Right renal cortex interstitium (tissue), 3 donors: ENCODE data around the gene MUC12. TPM values are rescaled to one million over a fixed set of nuclear protein-coding genes. Genes with fewer than 3 reads are reported as not detected.
"Not testable (repeated sequence)": the region's sequence is repeated elsewhere in the genome, so short reads cannot be mapped to it uniquely, and the experiment has no call there.

Source experiments
- DNase-seq, 3 donors: peaks; one replicate each; pipeline ENCODE4 v3.0.0-alpha.2; 2013; ENCODE audit warnings: low read depth in 3 of 3, low spot score in 2 of 3
- polyA plus RNA-seq, 3 donors: library from polyadenylated mRNA; unstranded; fragments of 120-200 nt; gene quantifications; one replicate each; pipeline ENCODE4 v1.2.1, GENCODE V29; 2013; ENCODE audit not compliant: insufficient read length in 3 of 3

Gene MUC12, protein sequence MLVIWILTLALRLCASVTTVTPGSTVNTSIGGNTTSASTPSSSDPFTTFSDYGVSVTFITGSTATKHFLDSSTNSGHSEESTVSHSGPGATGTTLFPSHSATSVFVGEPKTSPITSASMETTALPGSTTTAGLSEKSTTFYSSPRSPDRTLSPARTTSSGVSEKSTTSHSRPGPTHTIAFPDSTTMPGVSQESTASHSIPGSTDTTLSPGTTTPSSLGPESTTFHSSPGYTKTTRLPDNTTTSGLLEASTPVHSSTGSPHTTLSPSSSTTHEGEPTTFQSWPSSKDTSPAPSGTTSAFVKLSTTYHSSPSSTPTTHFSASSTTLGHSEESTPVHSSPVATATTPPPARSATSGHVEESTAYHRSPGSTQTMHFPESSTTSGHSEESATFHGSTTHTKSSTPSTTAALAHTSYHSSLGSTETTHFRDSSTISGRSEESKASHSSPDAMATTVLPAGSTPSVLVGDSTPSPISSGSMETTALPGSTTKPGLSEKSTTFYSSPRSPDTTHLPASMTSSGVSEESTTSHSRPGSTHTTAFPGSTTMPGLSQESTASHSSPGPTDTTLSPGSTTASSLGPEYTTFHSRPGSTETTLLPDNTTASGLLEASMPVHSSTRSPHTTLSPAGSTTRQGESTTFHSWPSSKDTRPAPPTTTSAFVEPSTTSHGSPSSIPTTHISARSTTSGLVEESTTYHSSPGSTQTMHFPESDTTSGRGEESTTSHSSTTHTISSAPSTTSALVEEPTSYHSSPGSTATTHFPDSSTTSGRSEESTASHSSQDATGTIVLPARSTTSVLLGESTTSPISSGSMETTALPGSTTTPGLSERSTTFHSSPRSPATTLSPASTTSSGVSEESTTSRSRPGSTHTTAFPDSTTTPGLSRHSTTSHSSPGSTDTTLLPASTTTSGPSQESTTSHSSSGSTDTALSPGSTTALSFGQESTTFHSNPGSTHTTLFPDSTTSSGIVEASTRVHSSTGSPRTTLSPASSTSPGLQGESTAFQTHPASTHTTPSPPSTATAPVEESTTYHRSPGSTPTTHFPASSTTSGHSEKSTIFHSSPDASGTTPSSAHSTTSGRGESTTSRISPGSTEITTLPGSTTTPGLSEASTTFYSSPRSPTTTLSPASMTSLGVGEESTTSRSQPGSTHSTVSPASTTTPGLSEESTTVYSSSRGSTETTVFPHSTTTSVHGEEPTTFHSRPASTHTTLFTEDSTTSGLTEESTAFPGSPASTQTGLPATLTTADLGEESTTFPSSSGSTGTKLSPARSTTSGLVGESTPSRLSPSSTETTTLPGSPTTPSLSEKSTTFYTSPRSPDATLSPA (N-terminal part only)
- under 1 TPM in 1 of 3 donors, not detected in 2; 0.42 TPM for polyA plus RNA-seq

DNA sequence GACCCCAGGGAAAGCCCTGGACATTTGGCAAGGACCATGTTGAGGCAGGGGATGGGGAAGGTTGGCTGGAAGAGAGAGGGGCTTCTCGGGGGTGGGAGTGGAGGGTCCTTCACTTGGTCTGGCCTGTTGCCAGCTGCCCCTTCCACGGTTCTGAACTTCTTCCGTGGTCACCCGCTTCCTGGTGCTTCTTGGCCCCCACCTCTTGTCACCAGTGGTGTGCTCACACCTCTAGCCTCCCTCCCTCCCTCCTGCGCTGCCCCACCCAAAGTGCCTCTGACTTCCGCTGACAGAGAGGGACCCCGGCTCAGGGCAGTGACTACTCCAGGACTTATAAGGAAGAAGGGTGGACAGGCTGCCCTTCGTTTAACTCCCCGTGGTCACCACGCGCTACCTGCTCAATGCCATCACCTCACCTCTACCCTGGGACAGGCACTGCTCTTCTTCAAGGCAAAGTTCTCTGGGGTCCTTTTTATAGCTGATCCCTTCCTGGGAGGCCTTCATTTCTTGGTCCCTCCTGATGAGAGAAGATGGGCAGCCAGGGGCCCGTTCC is at the start of gene MUC12:
TSS of gene MUC12 (plus strand) at position 500 of the 550 bp plus-strand sequence. CDS start 58 bp downstream, outside the sequence.
- no peak for DNase-seq

DNA sequence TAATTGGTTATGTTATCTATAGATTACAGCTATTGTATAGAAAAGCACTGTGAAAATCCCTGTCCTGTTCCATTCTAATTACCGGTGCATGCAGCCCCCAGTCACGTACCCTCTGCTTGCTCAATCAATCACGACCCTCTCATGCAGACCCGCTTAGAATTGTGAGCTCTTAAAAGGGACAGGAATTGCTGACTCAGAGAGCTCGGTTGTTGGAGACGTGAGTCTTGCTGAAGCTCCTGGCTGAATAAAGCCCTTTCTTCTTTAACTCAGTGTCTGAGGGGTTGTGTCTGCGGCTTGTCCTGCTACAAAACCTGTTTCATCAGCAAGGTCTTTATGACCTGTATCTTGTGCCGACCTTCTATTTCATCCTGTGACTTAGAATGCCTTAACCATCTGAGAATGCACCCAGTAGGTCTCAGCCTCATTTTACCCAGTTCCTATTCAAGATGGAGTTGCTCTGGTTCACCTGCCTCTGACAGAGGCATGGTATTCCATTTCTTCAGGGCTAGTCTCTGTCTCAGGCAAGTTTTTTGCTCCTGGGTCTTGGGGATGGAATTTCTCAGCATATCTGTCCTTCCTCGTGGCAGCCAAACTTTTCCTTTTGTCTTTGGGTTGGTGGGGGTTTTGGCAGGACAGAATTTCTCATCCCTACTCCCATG is 49.5 kb upstream of the MUC12 start:
- DNase-seq: not testable (repeated sequence)

DNA sequence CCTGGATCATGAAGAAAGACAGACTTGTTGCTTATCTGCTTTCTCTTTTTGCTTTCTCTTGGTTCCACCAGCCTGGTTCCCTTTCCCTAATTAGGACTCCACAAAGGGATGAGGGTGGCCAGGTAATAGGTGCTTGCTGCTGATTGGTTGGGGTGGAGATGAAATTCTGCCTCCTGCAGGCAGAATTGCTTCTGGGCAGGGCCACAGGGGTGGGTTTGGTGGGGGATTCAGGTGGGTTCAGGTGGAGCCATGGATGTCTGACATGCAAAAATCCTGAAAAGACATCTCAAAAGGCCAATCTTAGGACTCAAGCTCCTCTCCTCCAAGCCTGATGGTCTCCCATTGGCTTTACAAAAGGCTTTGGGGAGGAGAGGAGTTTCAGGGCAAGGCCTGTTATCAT is 48.3 kb upstream of the MUC12 start:
- DNase-seq: no peak

DNA sequence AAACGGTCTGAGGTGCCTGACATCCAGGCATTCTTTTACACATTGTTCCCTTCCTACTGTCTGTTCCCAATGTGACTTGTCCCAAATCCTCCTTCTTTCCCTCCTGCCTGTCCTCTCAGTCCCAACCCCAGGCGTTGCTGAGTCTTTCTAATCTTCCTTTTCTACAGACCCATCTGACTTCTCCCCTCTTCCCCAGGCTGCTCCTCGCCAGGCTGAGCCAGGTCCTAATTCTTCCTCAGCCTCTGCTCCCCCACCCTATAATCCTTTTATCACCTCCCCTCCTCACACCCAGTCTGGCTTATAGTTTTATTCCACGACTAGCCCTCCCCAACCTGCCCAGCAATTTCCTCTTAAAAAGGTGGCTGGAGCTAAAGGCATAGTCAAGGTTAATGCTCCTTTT is 45.7 kb upstream of the MUC12 start:
- DNase-seq: not testable (repeated sequence)

DNA sequence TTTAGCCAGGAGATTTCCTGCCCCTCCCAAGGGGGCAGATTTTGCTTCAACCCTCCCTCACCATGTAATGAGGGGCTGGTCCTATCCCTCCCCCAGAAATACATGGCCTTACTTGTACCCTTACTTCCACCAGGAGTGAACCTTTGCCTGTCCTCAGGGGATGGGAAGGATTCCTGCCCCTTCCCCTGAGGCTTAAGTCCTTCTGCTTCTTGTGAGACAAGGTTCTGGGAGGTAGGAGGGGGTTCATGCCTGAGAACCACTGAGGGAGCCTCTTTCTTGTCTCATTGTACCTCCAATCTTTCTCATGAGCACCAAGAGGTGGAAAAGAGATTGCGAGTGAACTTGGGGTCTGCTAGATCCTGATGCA is 39.6 kb upstream of the MUC12 start:
- DNase-seq: no peak

DNA sequence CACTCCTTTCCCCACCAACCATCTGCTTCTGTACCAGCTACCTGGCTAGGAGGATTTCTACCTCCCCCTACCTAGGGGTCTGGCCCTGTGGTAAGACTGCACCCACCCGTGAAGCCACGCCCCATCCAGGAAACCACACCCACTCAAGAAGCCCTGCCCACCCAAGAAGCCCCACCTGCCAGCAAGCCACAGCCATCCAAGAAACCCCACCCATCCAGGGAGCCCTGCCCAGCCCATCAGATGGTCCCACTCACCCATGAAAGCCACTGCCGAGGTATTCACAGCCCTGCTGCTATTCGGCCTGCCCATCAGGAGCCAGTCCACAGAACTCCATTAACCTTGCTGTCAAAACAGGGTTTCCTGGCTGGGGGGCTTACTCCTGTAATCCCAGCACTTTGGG is 35.6 kb upstream of the MUC12 start:
- no peak for DNase-seq

DNA sequence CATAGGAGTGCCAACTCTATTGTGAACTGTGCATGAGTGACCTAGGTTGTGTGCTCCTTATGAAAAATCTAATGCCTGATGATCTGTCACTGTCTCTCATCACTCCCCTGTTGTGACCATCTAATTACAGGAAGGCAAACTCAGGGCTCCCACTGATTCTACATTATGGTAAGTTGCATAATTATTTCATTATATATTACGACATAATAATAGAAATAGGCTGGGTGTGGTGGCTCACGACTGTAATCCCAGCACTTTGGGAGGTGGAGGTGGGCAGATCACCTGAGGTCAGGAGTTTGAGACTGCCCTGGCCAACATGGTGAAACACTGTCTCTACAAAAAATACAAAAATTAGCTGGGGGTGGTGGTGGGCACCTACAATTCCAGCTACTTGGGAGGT is 34.0 kb upstream of the MUC12 start:
- DNase-seq: not testable (repeated sequence)

DNA sequence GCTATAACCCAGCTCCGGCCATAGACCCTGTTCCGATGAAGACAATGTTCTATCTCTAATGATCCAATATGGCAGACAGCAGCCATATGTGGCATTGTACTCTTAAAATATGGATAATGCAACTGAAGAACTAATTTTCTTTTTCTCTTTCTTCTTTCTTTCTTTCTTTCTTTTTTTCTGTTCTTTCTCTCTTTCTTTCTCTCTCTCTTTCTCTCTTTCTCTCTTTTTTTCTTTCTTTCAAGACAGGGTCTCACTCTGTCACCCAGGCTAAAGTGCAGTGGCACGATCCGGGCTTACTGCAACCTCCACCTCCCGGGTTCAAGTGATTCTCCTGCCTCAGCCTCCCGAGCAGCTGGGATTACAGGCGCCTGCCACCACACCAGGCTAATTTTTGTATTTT is 33.2 kb upstream of the MUC12 start:
- not testable (repeated sequence) for DNase-seq

DNA sequence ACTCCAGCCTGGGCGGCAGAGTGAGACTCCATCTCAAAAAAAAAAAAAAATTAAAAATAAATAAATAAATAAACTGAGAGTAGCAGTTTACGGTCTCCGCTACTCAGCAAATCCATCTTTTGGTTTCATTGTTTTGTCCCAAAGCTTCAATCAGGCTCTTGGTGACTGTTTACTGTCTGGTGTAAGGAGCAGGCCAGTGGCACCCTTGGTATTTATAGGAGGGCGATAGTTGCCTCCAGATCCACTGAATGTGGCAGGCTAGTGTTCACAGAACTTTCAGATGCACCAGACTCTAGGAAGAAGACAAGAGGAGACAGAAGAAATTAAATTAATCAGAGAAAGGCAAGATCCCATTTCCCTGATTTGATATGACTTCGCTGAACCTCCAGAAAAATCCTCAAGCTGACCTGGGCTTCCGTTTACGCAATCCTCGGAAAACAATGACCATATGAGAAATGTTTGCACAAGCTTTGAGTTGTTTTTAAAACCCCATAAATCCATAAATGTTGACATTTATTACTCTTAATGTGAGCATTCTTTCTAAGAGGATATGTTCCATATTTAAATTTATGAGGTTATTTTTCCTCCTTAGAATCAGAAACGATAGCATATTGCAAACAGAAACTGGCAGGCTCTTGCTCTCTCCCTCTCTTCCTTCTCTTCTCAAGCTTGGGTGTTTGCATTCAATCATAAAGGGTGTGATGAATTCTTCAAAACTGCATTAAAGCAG is 27.2 kb upstream of the MUC12 start:
- no peak for DNase-seq

DNA sequence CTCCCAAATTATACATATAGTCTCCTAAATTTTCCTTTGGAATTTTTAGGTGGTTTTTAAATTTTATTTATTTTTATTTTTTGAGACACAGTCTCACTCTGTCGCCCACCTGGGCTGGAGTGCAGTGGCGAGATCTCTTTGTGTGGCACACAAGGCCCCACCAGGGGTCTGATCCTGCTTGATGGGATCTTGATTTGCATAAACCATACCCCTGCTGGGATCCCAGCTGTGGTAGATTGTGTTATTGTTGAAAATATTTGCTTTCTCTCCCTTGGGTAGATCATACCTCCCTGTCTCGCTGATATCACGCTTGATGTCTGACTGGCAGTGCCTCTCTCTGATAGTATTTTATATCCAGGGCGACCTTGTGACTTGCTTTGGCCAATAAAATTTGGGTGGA is 25.7 kb upstream of the MUC12 start:
- no peak for DNase-seq

DNA sequence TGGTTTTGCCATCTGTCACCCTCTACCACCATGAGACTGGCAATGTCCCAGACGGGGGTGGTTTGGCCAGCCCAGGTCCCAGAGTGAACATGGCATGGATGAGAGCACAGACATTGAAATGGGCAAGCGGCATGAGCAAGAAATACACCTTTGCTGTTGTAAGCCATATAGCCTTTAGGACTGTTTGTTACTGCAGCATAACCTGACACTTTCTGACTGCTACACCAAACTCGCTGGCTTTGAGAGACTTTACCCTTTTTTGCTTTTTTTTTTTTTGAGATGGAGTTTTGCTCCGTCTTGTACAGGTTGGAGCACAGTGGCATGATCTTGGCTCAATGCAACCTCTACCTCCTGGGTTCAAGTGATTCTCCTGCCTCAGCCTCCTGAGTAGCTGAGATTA is 25.2 kb upstream of the MUC12 start:
- DNase-seq: no peak

DNA sequence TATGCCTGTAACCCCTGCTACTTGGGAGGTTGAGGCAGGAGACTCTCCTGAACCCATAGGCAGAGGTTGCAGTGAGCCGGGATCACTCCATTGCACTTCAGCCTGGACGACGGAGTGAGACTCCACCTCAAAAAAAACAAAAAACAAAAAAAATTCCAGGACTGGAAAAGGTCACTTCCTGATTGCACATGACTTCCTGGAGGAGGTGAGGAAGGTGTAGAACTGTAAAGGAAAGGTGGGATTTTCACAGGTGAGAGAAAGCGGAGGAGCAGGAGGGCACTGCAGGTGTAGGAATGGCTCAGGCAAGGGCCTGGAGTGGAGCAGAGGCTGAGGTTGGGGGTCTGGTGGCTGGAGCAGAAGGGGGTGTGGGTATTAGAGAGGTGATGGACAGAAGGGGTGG is 23.3 kb upstream of the MUC12 start:
- no peak for DNase-seq

DNA sequence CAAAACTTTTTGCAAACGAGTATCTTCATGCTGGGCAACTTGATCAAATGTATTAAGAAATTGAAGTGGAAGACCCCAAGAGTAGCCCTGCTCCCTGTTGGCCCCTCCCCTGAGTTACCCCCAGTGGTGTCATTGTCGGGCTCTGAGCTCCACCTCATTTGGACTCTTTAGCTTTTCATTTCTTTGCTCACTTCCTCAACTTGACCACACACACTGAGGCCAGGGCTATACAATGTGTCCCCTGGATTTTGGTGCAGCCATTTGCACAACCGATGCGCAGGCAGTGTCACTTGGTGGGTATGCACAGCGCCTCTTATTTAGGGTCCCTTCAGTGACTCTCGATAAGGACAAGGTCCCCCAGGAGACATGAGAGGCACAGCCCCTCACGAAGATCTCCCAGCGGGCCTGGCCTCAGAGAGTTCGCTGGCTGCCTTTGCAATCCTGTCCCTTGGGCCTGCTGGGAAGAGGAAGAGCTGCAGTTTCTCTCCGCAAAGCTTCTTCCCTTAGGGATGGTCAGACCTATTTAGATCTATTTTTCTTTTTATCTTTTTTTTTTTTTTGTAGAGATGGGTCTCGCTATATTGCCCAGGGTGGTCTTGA is 22.5 kb upstream of the MUC12 start:
- no peak for DNase-seq

DNA sequence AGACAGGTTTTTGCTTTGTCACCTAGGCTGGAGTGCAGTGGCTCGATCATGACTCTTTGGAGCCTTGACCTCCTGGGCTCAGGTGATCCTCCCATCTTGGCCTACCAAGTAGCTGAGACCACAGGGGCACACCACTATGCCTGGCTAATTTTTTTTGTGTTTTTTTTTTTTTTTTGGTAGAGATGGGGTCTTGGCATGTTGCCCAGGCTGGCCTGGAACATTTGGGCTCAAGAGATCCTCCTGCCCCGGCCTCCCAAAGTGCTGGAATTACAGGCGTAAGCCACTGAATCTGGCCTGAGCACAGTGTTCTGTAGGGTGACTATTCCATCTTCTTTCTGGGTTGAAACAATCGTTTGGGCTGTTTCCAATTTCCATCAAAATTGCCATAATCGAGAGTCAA is 21.6 kb upstream of the MUC12 start:
- DNase-seq: no peak

DNA sequence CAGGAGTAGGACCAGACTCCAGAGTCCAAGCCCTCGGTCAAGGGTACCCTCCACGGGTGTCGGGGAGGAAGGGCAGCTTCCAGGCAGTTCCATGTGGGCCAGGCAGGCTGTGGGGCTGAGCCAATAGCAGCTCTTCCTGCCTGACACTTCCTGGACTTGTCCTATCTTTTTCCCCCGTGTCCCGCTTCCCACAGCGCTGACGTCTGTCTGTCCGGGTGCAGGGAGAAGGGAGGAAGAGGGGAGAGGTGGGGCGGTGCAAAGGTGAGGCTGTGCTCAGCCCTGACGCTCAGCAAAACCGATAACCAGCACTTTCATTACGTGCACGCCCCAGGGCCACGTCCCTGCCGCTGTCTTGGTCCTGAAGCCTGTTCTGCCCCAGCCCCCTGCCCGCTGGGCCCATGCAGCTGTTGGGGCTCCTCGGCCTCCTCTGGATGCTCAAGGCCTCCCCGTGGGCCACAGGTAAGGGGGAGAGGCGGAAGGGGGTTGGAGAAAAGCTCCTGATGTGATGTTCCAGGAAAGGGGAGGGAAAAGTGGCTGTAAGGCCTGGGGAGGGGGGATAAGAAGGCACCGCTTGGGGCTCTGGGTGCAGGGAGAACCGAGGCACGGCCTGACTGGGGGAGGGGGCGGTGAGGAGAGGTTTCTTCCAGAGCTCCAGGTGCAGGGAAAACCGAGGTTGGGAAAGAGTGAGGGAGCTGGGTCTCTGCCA is 20.0 kb upstream of the MUC12 start, which contains the start of gene MUC3A:
TSS of gene MUC3A (plus strand) at position 308 of the 706 bp plus-strand sequence. CDS start at position 399, 91 bp downstream.
- DNase-seq: no peak

DNA sequence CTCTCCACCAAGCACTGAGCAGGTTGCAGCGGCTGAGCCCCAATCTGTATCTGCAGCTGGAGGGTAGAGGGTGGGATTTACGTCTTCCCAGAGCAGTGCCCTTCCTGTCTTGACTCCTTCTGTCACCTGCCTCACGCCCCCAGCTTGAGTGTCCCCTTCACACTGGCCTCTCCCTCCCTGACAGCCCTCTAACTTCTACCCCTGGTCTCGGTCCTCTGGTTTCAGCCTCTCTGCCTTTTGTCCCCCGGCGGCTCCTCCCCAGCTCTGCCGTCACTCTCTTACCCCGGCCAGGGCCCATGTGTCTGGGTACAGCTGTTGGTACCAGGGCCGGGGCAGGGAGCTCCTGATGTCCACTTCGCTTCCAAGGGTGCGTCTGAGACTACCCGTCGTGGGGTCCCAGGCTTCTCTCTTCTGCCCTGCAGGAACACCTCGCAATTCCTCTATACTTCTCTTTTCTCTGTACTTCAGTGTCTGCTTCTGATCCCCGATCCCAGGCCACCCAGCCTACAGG is 19.4 kb upstream of the MUC12 start:
- DNase-seq: no peak

DNA sequence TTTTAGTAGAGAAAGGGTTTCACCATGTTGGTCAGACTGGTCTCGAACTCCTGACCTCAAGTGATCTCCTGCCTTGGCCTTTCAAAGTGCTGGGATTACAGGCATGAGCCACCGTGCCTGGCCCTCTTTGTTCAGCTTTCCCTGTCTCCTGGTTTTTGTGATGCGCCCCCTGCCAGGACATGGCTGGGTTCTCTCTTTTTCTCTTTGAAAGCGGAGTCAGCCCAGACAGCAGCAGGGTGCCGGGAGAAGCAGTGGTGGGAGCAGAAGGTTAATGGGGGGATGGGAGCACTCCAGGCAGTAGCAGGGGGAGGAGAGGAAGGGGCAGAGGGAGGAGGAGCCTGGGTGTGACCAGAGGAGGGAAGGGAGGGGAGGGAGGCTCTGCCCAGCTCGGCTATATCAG is 18.2 kb upstream of the MUC12 start:
- no peak for DNase-seq
